Stimulated activated naive CD4-positive, alpha-beta T cell (primary cell): Measurements from ENCODE around the gene LEKR1.
"Not testable (repeated sequence)": the region's sequence is repeated elsewhere in the genome, so short reads cannot be mapped to it uniquely, and the experiment has no call there.

Experiments
- DNase-seq, 6 experiments: peaks; one replicate each; lab custom pipeline; 2025; lab: John Stamatoyannopoulos, UW

The LEKR1 gene

GRCh38 chr3:156826144-156826895 lies at the start of gene LEKR1:
LEKR1 (plus strand) TSS chr3:156826353; CDS start chr3:156829330, 2,977 bp downstream.
- peak; percentile 39 to 74 (median 50) for DNase-seq

- no peak for DNase-seq
These were observed 49.3 kb upstream of the LEKR1 start for GRCh38 chr3:156776871-156777270.

- DNase-seq, result no peak
These were observed 44.6 kb upstream of the LEKR1 start for GRCh38 chr3:156781310-156782230.

GRCh38 chr3:156782319-156782718 lies 43.8 kb upstream of the LEKR1 start:
- no peak for DNase-seq

GRCh38 chr3:156782921-156783320 lies 43.2 kb upstream of the LEKR1 start:
- DNase-seq, result no peak

- DNase-seq, result no peak
These were observed 39.2 kb upstream of the LEKR1 start for GRCh38 chr3:156787001-156787400.

GRCh38 chr3:156787926-156788663 lies 38.1 kb upstream of the LEKR1 start:
- no peak for DNase-seq

- no peak for DNase-seq
These were observed 37.3 kb upstream of the LEKR1 start for GRCh38 chr3:156788846-156789245.

- DNase-seq, result no peak
These were observed 36.0 kb upstream of the LEKR1 start for GRCh38 chr3:156790156-156790555.

- DNase-seq, result no peak
These were observed 34.0 kb upstream of the LEKR1 start for GRCh38 chr3:156792114-156792513.

- no peak for DNase-seq
These were observed 33.6 kb upstream of the LEKR1 start for GRCh38 chr3:156792536-156792935.

GRCh38 chr3:156792945-156793344 lies 33.2 kb upstream of the LEKR1 start:
- DNase-seq, result no peak

- DNase-seq, result no peak
These were observed 32.8 kb upstream of the LEKR1 start for GRCh38 chr3:156793400-156793799.

GRCh38 chr3:156793851-156794250 lies 32.3 kb upstream of the LEKR1 start:
- DNase-seq, result no peak

- DNase-seq, result no peak
These were observed 30.2 kb upstream of the LEKR1 start for GRCh38 chr3:156795890-156796481.

- no peak for DNase-seq
These were observed 28.8 kb upstream of the LEKR1 start for GRCh38 chr3:156797368-156797767.

GRCh38 chr3:156800287-156800686 lies 25.9 kb upstream of the LEKR1 start:
- DNase-seq, result not testable (repeated sequence)

GRCh38 chr3:156801746-156802145 lies 24.4 kb upstream of the LEKR1 start:
- DNase-seq, result no peak

- DNase-seq, result no peak
These were observed 23.1 kb upstream of the LEKR1 start for GRCh38 chr3:156802821-156803606.

- no peak for DNase-seq
These were observed 22.0 kb upstream of the LEKR1 start for GRCh38 chr3:156803952-156804741.
